GM23338 (cell line): ENCODE results near the gene EPC1. TPM values are rescaled to one million over a fixed set of nuclear protein-coding genes. Genes with fewer than 3 reads are reported as not detected.

Experiments used
- ATAC-seq: fragments of 200-7000 bp; cut with Tn5 transposase; 3 replicates; pipeline ENCODE4 v1.9.1; 2020
- DNase-seq: peaks from one replicate; pipeline ENCODE4 v3.0.0-alpha.2; 2015; ENCODE audit warnings: low spot score
- H2AFZ ChIP-seq: fragments of 200-600 bp; sonication (generic); 2 replicates; pipeline ENCODE4 v1.8.0; 2016; ENCODE audit warnings: antibody characterized with exemption, mild to moderate bottlenecking, moderate library complexity
- H3F3A ChIP-seq: fragments of 200-600 bp; sonication (generic); replicated peaks from 2 replicates; pipeline ENCODE4 v1.8.0; 2017; ENCODE audit warnings: antibody characterized with exemption, mixed run types, low read depth
- H3K27ac ChIP-seq: fragments of 200-600 bp; sonication (generic); 2 replicates; pipeline ENCODE4 v1.6.1; 2016; ENCODE audit warnings: low read depth
- H3K27me3 ChIP-seq: fragments of 200-600 bp; sonication (generic); 2 replicates; pipeline ENCODE4 v1.8.0; 2016; ENCODE audit warnings: mild to moderate bottlenecking, mixed run types, moderate library complexity; ENCODE audit not compliant: insufficient read depth
- H3K36me3 ChIP-seq: fragments of 200-600 bp; sonication (generic); 2 replicates; pipeline ENCODE4 v1.8.0; 2016; ENCODE audit warnings: mild to moderate bottlenecking; ENCODE audit not compliant: insufficient read depth
- H3K4me1 ChIP-seq: fragments of 200-600 bp; sonication (generic); 2 replicates; pipeline ENCODE4 v1.8.0; 2016; ENCODE audit warnings: mild to moderate bottlenecking, moderate library complexity; ENCODE audit not compliant: insufficient read depth
- H3K4me2 ChIP-seq: fragments of 200-600 bp; sonication (generic); 2 replicates; pipeline ENCODE4 v1.7.1; 2017; ENCODE audit warnings: mixed run types
- H3K4me3 ChIP-seq: fragments of 200-600 bp; sonication (generic); 2 replicates; pipeline ENCODE4 v1.6.1; 2016; ENCODE audit warnings: mixed run types
- H3K79me2 ChIP-seq: fragments of 200-600 bp; sonication (generic); replicated peaks from 2 replicates; pipeline ENCODE4 v1.8.0; 2017; ENCODE audit warnings: mild to moderate bottlenecking; ENCODE audit not compliant: insufficient read depth
- H3K9me2 ChIP-seq: fragments of 200-600 bp; sonication (generic); 2 replicates; pipeline ENCODE4 v1.8.0; 2017; ENCODE audit not compliant: insufficient read depth
- H4K20me1 ChIP-seq: fragments of 200-600 bp; sonication (generic); replicated peaks from 2 replicates; pipeline ENCODE4 v1.8.0; 2017; ENCODE audit warnings: mild to moderate bottlenecking; ENCODE audit not compliant: insufficient read depth
- H3K27ac Mint-ChIP-seq: 2 replicates; pipeline ENCODE4 v1.8.0; 2020; ENCODE audit warnings: inconsistent platforms, mild to moderate bottlenecking, moderate library complexity, mixed read lengths
- H3K27me3 Mint-ChIP-seq: 3 replicates; pipeline ENCODE4 v1.8.0; 2022; ENCODE audit warnings: low read depth, mild to moderate bottlenecking, moderate library complexity, mixed read lengths, inconsistent platforms; ENCODE audit not compliant: insufficient read depth, poor library complexity
- H3K36me3 Mint-ChIP-seq: 3 replicates; pipeline ENCODE4 v1.8.0; 2021; ENCODE audit warnings: low read depth, mild to moderate bottlenecking, inconsistent platforms, moderate library complexity, mixed read lengths
- H3K4me1 Mint-ChIP-seq: 3 replicates; pipeline ENCODE4 v1.8.0; 2020; ENCODE audit warnings: mild to moderate bottlenecking, inconsistent platforms, mixed read lengths
- H3K4me3 Mint-ChIP-seq: 3 replicates; pipeline ENCODE4 v1.8.0; 2021; ENCODE audit warnings: moderate library complexity, mild to moderate bottlenecking, inconsistent platforms, mixed read lengths
- H3K9me3 Mint-ChIP-seq: 3 replicates; pipeline ENCODE4 v1.8.0; 2020; ENCODE audit warnings: moderate library complexity, mild to moderate bottlenecking, inconsistent platforms, mixed read lengths
- CREB1 ChIP-seq: fragments of 250-450 bp; sonication (Bioruptor Pico); IDR thresholded peaks from 2 replicates; pipeline ENCODE4 v1.5.0; 2020; ENCODE audit warnings: low read depth, mild to moderate bottlenecking, moderate library complexity
- EZH2 ChIP-seq: fragments of 200-600 bp; sonication (generic); IDR thresholded peaks from one replicate; pipeline ENCODE4 v1.8.0; 2017; ENCODE audit warnings: antibody characterized with exemption, mild to moderate bottlenecking, low read depth; ENCODE audit not compliant: unreplicated experiment
- EZH2phosphoT487 ChIP-seq: fragments of 200-600 bp; sonication (generic); IDR thresholded peaks from one replicate; pipeline ENCODE4 v1.8.1; 2018; ENCODE audit warnings: antibody characterized with exemption; ENCODE audit not compliant: unreplicated experiment
- JUNB ChIP-seq: IDR thresholded peaks from one replicate; pipeline ENCODE4 v1.6.1; 2016; ENCODE audit warnings: antibody characterized with exemption; ENCODE audit not compliant: unreplicated experiment
- NANOG ChIP-seq: IDR thresholded peaks from 2 replicates; pipeline ENCODE4 v1.6.1; 2016; ENCODE audit warnings: antibody characterized with exemption, borderline replicate concordance
- POLR2AphosphoS5 ChIP-seq: IDR thresholded peaks from 2 replicates; pipeline ENCODE4 v1.6.1; 2016; ENCODE audit warnings: antibody characterized with exemption, low read depth
- STAT1 ChIP-seq: IDR thresholded peaks from one replicate; pipeline ENCODE4 v1.6.1; 2016; ENCODE audit warnings: antibody characterized with exemption; ENCODE audit not compliant: unreplicated experiment
- ZNF114 ChIP-seq: fragments of 250-450 bp; sonication (Bioruptor Pico); IDR thresholded peaks from 2 replicates; pipeline ENCODE4 v1.5.0; 2020; ENCODE audit warnings: mild to moderate bottlenecking, moderate library complexity
- ZNF331 ChIP-seq: fragments of 250-450 bp; sonication (Bioruptor Pico); IDR thresholded peaks from 2 replicates; pipeline ENCODE4 v1.5.0; 2020; ENCODE audit warnings: low read depth, mild to moderate bottlenecking, moderate library complexity
- polyA plus RNA-seq: library from polyadenylated mRNA; unstranded; fragments of >200 nt; fragmentation: Nextera tagmentation; extraction: Ambion mirVana; gene quantifications from 2 replicates; pipeline ENCODE4 v1.2.1, GENCODE V29; 2016
- total RNA-seq: library from RNA; depleted of rRNA; stranded (reverse); fragments of >200 nt; shearing (Covaris generic); gene quantifications from 2 replicates; pipeline ENCODE4 v1.2.3, GENCODE V29; 2014
- TF ChIP-seq, protein P1 (sequence below): fragments of 250-450 bp; sonication (Bioruptor Pico); IDR thresholded peaks from 2 replicates; pipeline ENCODE4 v1.5.0; 2020; ENCODE audit warnings: mild to moderate bottlenecking, moderate library complexity
- TF ChIP-seq, protein P2 (sequence below): IDR thresholded peaks from one replicate; pipeline ENCODE4 v1.6.1; 2018; ENCODE audit warnings: antibody characterized with exemption; ENCODE audit not compliant: unreplicated experiment
- TF ChIP-seq, protein P3 (sequence below): IDR thresholded peaks from 2 replicates; pipeline ENCODE4 v1.6.1; 2016; ENCODE audit warnings: antibody characterized with exemption
- TF ChIP-seq, protein P4 (sequence below), 2 experiments: fragments of 200-600 bp in 1 of 2; sonication (generic) in 1 of 2; conservative IDR thresholded peaks; 2 replicates each; pipeline versions ENCODE4 v1.5.1 to v1.6.1; 2016 to 2017; ENCODE audit warnings: antibody characterized with exemption in 2 of 2, low read depth in 2 of 2, mild to moderate bottlenecking in 2 of 2, moderate library complexity in 1 of 2

Gene EPC1
- total and polyA plus RNA-seq, 2 experiments from 2014 or later, result 24.1 to 25.9 TPM

DNA sequence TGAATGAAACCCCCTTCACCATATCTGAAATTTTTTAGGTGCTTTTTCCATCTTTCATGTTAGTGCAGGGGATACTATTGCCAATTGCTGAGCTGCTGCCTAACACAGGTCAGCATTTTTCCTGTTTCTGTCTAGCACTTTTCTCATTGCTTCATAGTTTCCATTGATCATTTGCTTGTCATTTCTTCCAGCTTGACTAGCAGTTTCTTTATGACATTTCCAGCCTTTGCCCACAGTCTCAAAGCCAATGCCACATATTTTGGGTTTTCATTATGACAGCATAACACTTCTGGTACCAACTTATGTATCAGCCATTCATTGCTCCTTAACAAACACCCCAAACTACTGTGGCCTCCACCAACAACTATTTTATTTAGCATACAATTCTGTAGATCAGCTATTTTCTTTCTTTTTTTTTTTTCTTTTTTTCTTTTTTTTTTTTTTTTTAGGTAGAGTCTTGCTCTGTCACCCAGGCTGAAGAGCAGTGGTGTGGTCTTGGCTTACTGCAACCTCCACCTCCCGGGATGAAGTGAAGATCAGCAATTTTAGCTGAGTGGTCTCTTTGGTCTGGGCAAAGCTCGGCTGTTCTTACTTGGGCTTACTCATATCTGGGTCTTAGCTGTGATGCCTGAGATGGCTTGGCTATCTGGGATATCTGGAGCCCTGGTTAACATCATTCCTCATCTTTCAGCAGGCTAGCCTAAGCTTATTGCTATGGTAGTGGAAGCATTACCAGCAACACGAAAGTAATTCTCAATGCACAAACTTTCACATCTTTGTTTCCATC lies 102.3 kb downstream of the EPC1 start:
- no peak for DNase-seq

More for the DNA sequence above, 102.3 kb downstream of the EPC1 start:
- H3K9me3 Mint-ChIP-seq, result no peaks in the 10 kb centered on the region
- TF ChIP-seq EZH2phosphoT487 (no peak), JUNB (no peak), EZH2 (no peak), STAT1 (no peak), ZNF114 (CRISPR knock-in tag) (no peak), ZNF331 (CRISPR knock-in tag) (no peak), POLR2AphosphoS5 (no peak), NANOG (no peak), CREB1 (CRISPR knock-in tag) (no peak)
- TF ChIP-seq, protein P1, sequence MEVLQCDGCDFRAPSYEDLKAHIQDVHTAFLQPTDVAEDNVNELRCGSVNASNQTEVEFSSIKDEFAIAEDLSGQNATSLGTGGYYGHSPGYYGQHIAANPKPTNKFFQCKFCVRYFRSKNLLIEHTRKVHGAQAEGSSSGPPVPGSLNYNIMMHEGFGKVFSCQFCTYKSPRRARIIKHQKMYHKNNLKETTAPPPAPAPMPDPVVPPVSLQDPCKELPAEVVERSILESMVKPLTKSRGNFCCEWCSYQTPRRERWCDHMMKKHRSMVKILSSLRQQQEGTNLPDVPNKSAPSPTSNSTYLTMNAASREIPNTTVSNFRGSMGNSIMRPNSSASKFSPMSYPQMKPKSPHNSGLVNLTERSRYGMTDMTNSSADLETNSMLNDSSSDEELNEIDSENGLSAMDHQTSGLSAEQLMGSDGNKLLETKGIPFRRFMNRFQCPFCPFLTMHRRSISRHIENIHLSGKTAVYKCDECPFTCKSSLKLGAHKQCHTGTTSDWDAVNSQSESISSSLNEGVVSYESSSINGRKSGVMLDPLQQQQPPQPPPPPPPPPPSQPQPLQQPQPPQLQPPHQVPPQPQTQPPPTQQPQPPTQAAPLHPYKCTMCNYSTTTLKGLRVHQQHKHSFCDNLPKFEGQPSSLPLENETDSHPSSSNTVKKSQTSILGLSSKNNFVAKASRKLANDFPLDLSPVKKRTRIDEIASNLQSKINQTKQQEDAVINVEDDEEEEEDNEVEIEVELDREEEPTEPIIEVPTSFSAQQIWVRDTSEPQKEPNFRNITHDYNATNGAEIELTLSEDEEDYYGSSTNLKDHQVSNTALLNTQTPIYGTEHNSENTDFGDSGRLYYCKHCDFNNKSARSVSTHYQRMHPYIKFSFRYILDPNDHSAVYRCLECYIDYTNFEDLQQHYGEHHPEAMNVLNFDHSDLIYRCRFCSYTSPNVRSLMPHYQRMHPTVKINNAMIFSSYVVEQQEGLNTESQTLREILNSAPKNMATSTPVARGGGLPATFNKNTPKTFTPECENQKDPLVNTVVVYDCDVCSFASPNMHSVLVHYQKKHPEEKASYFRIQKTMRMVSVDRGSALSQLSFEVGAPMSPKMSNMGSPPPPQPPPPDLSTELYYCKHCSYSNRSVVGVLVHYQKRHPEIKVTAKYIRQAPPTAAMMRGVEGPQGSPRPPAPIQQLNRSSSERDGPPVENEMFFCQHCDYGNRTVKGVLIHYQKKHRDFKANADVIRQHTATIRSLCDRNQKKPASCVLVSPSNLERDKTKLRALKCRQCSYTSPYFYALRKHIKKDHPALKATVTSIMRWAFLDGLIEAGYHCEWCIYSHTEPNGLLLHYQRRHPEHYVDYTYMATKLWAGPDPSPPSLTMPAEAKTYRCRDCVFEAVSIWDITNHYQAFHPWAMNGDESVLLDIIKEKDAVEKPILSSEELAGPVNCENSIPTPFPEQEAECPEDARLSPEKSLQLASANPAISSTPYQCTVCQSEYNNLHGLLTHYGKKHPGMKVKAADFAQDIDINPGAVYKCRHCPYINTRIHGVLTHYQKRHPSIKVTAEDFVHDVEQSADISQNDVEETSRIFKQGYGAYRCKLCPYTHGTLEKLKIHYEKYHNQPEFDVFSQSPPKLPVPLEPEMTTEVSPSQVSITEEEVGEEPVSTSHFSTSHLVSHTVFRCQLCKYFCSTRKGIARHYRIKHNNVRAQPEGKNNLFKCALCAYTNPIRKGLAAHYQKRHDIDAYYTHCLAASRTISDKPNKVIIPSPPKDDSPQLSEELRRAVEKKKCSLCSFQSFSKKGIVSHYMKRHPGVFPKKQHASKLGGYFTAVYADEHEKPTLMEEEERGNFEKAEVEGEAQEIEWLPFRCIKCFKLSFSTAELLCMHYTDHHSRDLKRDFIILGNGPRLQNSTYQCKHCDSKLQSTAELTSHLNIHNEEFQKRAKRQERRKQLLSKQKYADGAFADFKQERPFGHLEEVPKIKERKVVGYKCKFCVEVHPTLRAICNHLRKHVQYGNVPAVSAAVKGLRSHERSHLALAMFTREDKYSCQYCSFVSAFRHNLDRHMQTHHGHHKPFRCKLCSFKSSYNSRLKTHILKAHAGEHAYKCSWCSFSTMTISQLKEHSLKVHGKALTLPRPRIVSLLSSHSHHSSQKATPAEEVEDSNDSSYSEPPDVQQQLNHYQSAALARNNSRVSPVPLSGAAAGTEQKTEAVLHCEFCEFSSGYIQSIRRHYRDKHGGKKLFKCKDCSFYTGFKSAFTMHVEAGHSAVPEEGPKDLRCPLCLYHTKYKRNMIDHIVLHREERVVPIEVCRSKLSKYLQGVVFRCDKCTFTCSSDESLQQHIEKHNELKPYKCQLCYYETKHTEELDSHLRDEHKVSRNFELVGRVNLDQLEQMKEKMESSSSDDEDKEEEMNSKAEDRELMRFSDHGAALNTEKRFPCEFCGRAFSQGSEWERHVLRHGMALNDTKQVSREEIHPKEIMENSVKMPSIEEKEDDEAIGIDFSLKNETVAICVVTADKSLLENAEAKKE (CRISPR knock-in tag), result no peak
- TF ChIP-seq, protein P2, sequence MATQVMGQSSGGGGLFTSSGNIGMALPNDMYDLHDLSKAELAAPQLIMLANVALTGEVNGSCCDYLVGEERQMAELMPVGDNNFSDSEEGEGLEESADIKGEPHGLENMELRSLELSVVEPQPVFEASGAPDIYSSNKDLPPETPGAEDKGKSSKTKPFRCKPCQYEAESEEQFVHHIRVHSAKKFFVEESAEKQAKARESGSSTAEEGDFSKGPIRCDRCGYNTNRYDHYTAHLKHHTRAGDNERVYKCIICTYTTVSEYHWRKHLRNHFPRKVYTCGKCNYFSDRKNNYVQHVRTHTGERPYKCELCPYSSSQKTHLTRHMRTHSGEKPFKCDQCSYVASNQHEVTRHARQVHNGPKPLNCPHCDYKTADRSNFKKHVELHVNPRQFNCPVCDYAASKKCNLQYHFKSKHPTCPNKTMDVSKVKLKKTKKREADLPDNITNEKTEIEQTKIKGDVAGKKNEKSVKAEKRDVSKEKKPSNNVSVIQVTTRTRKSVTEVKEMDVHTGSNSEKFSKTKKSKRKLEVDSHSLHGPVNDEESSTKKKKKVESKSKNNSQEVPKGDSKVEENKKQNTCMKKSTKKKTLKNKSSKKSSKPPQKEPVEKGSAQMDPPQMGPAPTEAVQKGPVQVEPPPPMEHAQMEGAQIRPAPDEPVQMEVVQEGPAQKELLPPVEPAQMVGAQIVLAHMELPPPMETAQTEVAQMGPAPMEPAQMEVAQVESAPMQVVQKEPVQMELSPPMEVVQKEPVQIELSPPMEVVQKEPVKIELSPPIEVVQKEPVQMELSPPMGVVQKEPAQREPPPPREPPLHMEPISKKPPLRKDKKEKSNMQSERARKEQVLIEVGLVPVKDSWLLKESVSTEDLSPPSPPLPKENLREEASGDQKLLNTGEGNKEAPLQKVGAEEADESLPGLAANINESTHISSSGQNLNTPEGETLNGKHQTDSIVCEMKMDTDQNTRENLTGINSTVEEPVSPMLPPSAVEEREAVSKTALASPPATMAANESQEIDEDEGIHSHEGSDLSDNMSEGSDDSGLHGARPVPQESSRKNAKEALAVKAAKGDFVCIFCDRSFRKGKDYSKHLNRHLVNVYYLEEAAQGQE, result no peak
- TF ChIP-seq, protein P3, sequence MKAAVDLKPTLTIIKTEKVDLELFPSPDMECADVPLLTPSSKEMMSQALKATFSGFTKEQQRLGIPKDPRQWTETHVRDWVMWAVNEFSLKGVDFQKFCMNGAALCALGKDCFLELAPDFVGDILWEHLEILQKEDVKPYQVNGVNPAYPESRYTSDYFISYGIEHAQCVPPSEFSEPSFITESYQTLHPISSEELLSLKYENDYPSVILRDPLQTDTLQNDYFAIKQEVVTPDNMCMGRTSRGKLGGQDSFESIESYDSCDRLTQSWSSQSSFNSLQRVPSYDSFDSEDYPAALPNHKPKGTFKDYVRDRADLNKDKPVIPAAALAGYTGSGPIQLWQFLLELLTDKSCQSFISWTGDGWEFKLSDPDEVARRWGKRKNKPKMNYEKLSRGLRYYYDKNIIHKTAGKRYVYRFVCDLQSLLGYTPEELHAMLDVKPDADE, result no peak
- TF ChIP-seq, protein P4, sequence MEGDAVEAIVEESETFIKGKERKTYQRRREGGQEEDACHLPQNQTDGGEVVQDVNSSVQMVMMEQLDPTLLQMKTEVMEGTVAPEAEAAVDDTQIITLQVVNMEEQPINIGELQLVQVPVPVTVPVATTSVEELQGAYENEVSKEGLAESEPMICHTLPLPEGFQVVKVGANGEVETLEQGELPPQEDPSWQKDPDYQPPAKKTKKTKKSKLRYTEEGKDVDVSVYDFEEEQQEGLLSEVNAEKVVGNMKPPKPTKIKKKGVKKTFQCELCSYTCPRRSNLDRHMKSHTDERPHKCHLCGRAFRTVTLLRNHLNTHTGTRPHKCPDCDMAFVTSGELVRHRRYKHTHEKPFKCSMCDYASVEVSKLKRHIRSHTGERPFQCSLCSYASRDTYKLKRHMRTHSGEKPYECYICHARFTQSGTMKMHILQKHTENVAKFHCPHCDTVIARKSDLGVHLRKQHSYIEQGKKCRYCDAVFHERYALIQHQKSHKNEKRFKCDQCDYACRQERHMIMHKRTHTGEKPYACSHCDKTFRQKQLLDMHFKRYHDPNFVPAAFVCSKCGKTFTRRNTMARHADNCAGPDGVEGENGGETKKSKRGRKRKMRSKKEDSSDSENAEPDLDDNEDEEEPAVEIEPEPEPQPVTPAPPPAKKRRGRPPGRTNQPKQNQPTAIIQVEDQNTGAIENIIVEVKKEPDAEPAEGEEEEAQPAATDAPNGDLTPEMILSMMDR (conservative IDR thresholded peaks at IDR 0.05; ENCODE audit: low read depth in 2 of 2), result no peak
- no peaks in the 10 kb centered on the region for H3K27me3 ChIP-seq
- H3K27ac ChIP-seq, result no peak overlapping the region
- no peaks in the 10 kb centered on the region for H3K36me3 Mint-ChIP-seq
- H3K4me1 Mint-ChIP-seq, result no peaks in the 10 kb centered on the region
- H2AFZ ChIP-seq, result no peak overlapping the region
- H4K20me1 ChIP-seq, result no peaks in the 10 kb centered on the region
- H3K27ac Mint-ChIP-seq, result no peak overlapping the region
- H3K4me1 ChIP-seq, result no peaks in the 10 kb centered on the region
- no peaks in the 10 kb centered on the region for H3K36me3 ChIP-seq
- H3K4me2 ChIP-seq, result no peak overlapping the region
- no peak overlapping the region for H3K4me3 Mint-ChIP-seq
- peaks cover 5% of the 10 kb centered on the region for H3K27me3 Mint-ChIP-seq
- no peaks in the 10 kb centered on the region for H3F3A ChIP-seq
- no peaks in the 10 kb centered on the region for H3K79me2 ChIP-seq
- no peaks in the 10 kb centered on the region for H3K9me2 ChIP-seq
- H3K4me3 ChIP-seq, result no peak overlapping the region
- ATAC-seq, result no peak
